Measurements from ENCODE around the gene NDUFA7.

NDUFA7 gene

DNA sequence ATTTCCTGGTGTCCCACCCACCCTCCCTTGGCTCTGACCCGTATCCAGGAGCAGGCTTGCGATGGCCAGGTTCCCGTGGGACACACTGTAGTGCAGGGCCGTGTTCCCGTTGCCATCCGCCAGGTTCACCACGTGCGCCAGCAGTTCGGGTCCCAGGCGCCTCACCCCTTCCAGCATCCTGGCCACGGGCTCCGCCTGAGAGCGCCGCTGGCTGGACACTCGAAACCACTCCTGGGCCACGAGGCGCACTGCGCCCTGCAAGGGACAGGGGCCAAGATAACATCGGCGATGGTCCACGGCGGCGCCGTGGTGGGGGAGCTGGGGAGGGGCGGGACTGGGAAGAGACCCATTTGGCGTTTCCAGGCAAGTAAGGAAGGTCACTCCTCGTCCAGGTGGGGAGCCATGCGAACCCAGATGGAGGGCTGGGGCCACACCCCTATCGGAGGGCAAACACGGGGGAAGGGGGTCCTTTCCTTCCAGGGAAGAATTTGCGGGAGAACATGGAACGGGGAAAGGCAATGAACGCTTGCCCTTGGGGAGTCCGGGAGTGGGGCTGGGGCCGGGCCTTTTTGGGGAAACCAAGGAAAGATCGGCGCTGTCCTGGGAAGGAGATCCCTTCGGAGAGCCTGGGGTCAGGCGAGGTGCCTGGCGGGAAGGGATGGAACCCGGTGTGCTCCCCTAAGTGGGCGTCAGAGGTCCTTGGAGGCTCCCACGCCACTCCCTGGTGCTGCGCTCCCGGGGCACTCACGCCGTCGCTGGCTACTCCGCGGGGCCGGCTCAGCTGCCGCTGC lies 12.0 kb upstream of the NDUFA7 start (continued):
- TF ChIP-seq, protein P1, sequence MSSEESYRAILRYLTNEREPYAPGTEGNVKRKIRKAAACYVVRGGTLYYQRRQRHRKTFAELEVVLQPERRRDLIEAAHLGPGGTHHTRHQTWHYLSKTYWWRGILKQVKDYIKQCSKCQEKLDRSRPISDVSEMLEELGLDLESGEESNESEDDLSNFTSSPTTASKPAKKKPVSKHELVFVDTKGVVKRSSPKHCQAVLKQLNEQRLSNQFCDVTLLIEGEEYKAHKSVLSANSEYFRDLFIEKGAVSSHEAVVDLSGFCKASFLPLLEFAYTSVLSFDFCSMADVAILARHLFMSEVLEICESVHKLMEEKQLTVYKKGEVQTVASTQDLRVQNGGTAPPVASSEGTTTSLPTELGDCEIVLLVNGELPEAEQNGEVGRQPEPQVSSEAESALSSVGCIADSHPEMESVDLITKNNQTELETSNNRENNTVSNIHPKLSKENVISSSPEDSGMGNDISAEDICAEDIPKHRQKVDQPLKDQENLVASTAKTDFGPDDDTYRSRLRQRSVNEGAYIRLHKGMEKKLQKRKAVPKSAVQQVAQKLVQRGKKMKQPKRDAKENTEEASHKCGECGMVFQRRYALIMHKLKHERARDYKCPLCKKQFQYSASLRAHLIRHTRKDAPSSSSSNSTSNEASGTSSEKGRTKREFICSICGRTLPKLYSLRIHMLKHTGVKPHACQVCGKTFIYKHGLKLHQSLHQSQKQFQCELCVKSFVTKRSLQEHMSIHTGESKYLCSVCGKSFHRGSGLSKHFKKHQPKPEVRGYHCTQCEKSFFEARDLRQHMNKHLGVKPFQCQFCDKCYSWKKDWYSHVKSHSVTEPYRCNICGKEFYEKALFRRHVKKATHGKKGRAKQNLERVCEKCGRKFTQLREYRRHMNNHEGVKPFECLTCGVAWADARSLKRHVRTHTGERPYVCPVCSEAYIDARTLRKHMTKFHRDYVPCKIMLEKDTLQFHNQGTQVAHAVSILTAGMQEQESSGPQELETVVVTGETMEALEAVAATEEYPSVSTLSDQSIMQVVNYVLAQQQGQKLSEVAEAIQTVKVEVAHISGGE (tag by site-specific recombination; conservative IDR thresholded peaks at IDR 0.05; ENCODE audit: low read depth) = no peak

- ChIA-PET CTCF (interaction anchor here (0.6 to 0.9 kb wide), 3 partner anchors 21 to 250 kb away, joined by 3 read pairs; no protein-coding TSS in a partner anchor), POLR2A (interaction anchor here (1.5 kb wide), 1 partner anchor 10 kb away, joined by 6 read pairs; the partner anchor contains the start of genes NDUFA7 and RPS28)
- TF ChIP-seq ZIC2 (tag by site-specific recombination; IDR thresholded peaks at IDR 0.05) = peak; percentile 43
- TF ChIP-seq, protein P2, sequence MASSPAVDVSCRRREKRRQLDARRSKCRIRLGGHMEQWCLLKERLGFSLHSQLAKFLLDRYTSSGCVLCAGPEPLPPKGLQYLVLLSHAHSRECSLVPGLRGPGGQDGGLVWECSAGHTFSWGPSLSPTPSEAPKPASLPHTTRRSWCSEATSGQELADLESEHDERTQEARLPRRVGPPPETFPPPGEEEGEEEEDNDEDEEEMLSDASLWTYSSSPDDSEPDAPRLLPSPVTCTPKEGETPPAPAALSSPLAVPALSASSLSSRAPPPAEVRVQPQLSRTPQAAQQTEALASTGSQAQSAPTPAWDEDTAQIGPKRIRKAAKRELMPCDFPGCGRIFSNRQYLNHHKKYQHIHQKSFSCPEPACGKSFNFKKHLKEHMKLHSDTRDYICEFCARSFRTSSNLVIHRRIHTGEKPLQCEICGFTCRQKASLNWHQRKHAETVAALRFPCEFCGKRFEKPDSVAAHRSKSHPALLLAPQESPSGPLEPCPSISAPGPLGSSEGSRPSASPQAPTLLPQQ (tag by site-specific recombination; IDR thresholded peaks at IDR 0.05) = peak; percentile 93
- TF ChIP-seq ZFP69B (tag by site-specific recombination; IDR thresholded peaks at IDR 0.05) = peak; percentile 85
- no peak for TF ChIP-seq ZNF23 (tag by site-specific recombination; IDR thresholded peaks at IDR 0.05; ENCODE audit: borderline replicate concordance)
- 0 out of 2 replicates have a peak, but pooled peaks have one; percentile 8 for TF ChIP-seq ZBTB8A (tag by site-specific recombination; IDR thresholded peaks at IDR 0.05)
- no peak for TF ChIP-seq ZNF768 (tag by site-specific recombination; IDR thresholded peaks at IDR 0.05)
Observed at GRCh38 chr19:8331263-8331845, 10.2 kb upstream of the NDUFA7 start.

GRCh38 chr19:8329996-8330395 lies 8.8 kb upstream of the NDUFA7 start:
- Histone ChIP-seq H3K9me3 (ENCODE audit: control insufficient read depth, insufficient read depth, low read depth, low read length) (no peaks in the 10 kb centered on the region), H3K4me3 (ENCODE audit: low read depth, low read length) (no peak overlapping the region), H3K27ac (ENCODE audit: extremely low read depth, low read depth, low read length) (no peak overlapping the region), H3K36me3 (ENCODE audit: control insufficient read depth in 2 of 2, insufficient read depth in 1 of 2, low read length in 2 of 2) (no peaks in the 10 kb centered on the region), H3K4me1 (ENCODE audit: control insufficient read depth, insufficient read depth, low read length) (no peaks in the 10 kb centered on the region; the same call in 1 of the 2 replicates)
- ChIA-PET POLR2A (no interaction called here), CTCF (interaction anchor here (0.6 kb wide), 1 partner anchor 68 kb away, joined by 4 read pairs; no protein-coding TSS in a partner anchor)
- TF ChIP-seq YY2 (tag by site-specific recombination; IDR thresholded peaks at IDR 0.05) = no peak
- TF ChIP-seq ZNF596 (tag by site-specific recombination; IDR thresholded peaks at IDR 0.05) = no peak
- peak; percentile 67; the same call in 1 of the 2 replicates for TF ChIP-seq EGR2 (tag by site-specific recombination; IDR thresholded peaks at IDR 0.05; ENCODE audit: low read depth)
- no peak for TF ChIP-seq ZNF561 (tag by site-specific recombination; IDR thresholded peaks at IDR 0.05; ENCODE audit: borderline replicate concordance)

More at GRCh38 chr19:8331263-8331845, 10.2 kb upstream of the NDUFA7 start:
- no peaks in the 10 kb centered on the region for H3K9me3 ChIP-seq (ENCODE audit: control insufficient read depth, insufficient read depth, low read depth, low read length)
- no peaks in the 10 kb centered on the region for H3K36me3 ChIP-seq (ENCODE audit: control insufficient read depth in 2 of 2, insufficient read depth in 1 of 2, low read length in 2 of 2)
- H3K27ac ChIP-seq (ENCODE audit: extremely low read depth, low read depth, low read length) = no peak overlapping the region
- H3K4me1 ChIP-seq (ENCODE audit: control insufficient read depth, insufficient read depth, low read length) = no peaks in the 10 kb centered on the region; the same call in 1 of the 2 replicates
- H3K4me3 ChIP-seq (ENCODE audit: low read depth, low read length) = no peak overlapping the region

DNA sequence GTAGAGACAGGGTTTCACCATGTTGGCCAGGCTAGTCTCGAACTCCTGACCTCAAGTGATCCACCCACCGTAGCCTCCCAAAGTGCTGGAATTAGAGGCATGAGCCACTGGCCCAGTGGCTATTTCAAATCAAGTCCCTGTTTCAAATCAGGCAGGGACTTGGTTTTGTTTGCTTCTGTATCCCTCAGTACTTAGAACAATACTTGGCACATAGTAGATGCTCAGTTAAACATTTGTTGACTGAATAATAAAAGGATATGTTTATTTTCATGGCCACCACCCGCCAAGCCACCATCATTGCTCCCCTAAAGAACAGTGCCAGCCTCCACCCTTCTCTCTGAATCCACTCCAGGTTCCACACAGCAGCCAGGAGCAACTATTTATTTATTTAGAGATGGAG lies 4.3 kb upstream of the NDUFA7 start:
- Histone ChIP-seq H3K9me3 (ENCODE audit: control insufficient read depth, insufficient read depth, low read depth, low read length) (no peaks in the 10 kb centered on the region), H3K27ac (ENCODE audit: extremely low read depth, low read depth, low read length) (no peak overlapping the region), H3K4me1 (ENCODE audit: control insufficient read depth, insufficient read depth, low read length) (peaks cover 5% of the 10 kb centered on the region; the same call in 1 of the 2 replicates), H3K4me3 (ENCODE audit: low read depth, low read length) (no peak overlapping the region), H3K36me3 (ENCODE audit: control insufficient read depth in 2 of 2, insufficient read depth in 1 of 2, low read length in 2 of 2) (peaks cover 7 to 32% of the 10 kb centered on the region in 2 experiments)
- ChIA-PET POLR2A (interaction anchor here (1.1 to 2.2 kb wide), 2 partner anchors 9 kb away, joined by 3 to 9 read pairs; no protein-coding TSS in a partner anchor), CTCF (interaction anchor here (0.7 to 1.5 kb wide), 2 partner anchors 56 to 96 kb away, joined by 3 to 4 read pairs; no protein-coding TSS in a partner anchor)
- TF ChIP-seq ZNF16 (tag by site-specific recombination; IDR thresholded peaks at IDR 0.05; ENCODE audit: low read depth) (no peak), ZNF416 (tag by site-specific recombination; IDR thresholded peaks at IDR 0.05) (no peak), ZNF580 (tag by site-specific recombination; IDR thresholded peaks at IDR 0.05) (peak; percentile 65; the same call in 1 of the 2 replicates), ZNF561 (tag by site-specific recombination; IDR thresholded peaks at IDR 0.05; ENCODE audit: borderline replicate concordance) (no peak), ZNF664 (tag by site-specific recombination; IDR thresholded peaks at IDR 0.05) (peak; percentile 99)
